ENCODE results near the gene SELENBP1. TPM values are rescaled to one million over a fixed set of nuclear protein-coding genes. Genes with fewer than 3 reads are reported as not detected.
A peak's percentile ranks its signal among the peaks of the same experiment; 100 is the strongest.

SELENBP1 gene
- total and polyA plus RNA-seq, 9 of the 15 experiments (the other 6 are each of a cell fraction or from before 2014, with no cell fraction given), result 25.8 to 81.2 (median 47.1) TPM

DNA sequence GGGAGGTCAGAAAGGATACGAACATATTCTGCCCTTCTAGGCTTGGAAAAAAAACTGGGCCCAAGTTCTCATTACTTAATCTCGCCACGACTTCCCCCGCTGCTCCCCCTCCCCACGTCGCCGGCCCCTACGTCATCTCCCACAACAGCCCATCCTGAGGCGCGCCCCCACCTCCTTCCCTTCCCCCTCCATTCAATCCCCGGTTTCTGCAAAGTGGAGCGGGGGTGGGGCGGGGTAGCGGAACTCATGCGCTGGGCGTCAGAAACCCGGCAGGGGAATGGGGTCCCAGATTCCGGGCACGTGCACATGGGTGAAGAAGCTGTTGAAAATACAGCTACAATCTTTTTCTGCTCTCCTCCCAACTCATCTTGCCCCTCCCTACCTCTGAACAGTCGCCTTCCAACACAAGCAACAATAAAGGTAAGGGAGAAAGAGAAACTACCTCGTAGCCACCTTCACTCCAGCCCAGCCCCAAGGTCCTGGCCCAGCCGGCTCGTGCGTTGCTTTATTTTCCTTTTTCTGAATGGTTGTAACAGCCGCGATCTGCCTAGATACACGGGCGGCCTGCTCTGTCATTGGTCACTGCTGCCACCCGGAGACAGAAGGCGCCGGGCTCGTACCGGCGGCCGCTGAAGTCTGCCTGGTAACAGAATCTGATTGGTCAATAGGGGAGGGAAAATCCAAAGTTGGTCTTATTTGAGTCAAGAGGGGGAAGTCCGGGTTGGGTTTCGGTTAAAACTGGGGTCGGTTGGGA lies 25.6 kb downstream of the SELENBP1 start, which contains the start of gene RFX5 (continued):
- no peak for TF ChIP-seq NR0B1 (IDR thresholded peaks at IDR 0.05; ENCODE audit: partially characterized antibody)
- TF ChIP-seq SMARCB1 (IDR thresholded peaks at IDR 0.05; ENCODE audit: insufficient read length, low read depth), result no peak
- TF ChIP-seq MAFK (IDR thresholded peaks at IDR 0.05; ENCODE audit: low read length), result no peak
- TF ChIP-seq SNRNP70 (optimal IDR thresholded peaks at IDR 0.05; ENCODE audit: low read depth, low read length), result no peak
- TF ChIP-seq, protein P1, sequence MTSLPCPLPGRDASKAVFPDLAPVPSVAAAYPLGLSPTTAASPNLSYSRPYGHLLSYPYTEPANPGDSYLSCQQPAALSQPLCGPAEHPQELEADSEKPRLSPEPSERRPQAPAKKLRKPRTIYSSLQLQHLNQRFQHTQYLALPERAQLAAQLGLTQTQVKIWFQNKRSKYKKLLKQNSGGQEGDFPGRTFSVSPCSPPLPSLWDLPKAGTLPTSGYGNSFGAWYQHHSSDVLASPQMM (CRISPR knock-in tag; IDR thresholded peaks at IDR 0.05), result no peak
- TF ChIP-seq E2F6 (IDR thresholded peaks at IDR 0.05; ENCODE audit: borderline replicate concordance in 1 of 2, extremely low read depth in 1 of 2, insufficient read depth in 1 of 2, insufficient read length in 1 of 2, low read depth in 1 of 2, low read length in 1 of 2, poor library complexity in 1 of 2, severe bottlenecking in 1 of 2), result peak in 1 of 2 experiments; percentile 83
- TF ChIP-seq, protein P2, sequence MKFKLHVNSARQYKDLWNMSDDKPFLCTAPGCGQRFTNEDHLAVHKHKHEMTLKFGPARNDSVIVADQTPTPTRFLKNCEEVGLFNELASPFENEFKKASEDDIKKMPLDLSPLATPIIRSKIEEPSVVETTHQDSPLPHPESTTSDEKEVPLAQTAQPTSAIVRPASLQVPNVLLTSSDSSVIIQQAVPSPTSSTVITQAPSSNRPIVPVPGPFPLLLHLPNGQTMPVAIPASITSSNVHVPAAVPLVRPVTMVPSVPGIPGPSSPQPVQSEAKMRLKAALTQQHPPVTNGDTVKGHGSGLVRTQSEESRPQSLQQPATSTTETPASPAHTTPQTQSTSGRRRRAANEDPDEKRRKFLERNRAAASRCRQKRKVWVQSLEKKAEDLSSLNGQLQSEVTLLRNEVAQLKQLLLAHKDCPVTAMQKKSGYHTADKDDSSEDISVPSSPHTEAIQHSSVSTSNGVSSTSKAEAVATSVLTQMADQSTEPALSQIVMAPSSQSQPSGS (CRISPR knock-in tag; IDR thresholded peaks at IDR 0.05), result no peak
- TF ChIP-seq HEY1 (CRISPR knock-in tag; IDR thresholded peaks at IDR 0.05; ENCODE audit: borderline replicate concordance), result no peak
- TF ChIP-seq ZNF263 (CRISPR knock-in tag; IDR thresholded peaks at IDR 0.05; ENCODE audit: borderline replicate concordance), result no peak
- TF ChIP-seq ZNF589 (CRISPR knock-in tag; IDR thresholded peaks at IDR 0.05; ENCODE audit: low read depth), result no peak
- no peak for TF ChIP-seq E2F1 (CRISPR knock-in tag; IDR thresholded peaks at IDR 0.05)
- TF ChIP-seq HDGF (IDR thresholded peaks at IDR 0.05), result no peak
- no peak for TF ChIP-seq HNRNPL (IDR thresholded peaks at IDR 0.05; ENCODE audit: low read depth, low read length)
- peak; percentile 43 for TF ChIP-seq HDAC3 (IDR thresholded peaks at IDR 0.05; ENCODE audit: borderline replicate concordance, partially characterized antibody)
- peak; percentile 88 for TF ChIP-seq NFYB (IDR thresholded peaks at IDR 0.05; ENCODE audit: extremely low read depth, insufficient read length)
- TF ChIP-seq KLF1 (tag; IDR thresholded peaks at IDR 0.05), result no peak
- TF ChIP-seq HNRNPH1 (optimal IDR thresholded peaks at IDR 0.05; ENCODE audit: low read depth, low read length), result no peak
- TF ChIP-seq, protein P3, sequence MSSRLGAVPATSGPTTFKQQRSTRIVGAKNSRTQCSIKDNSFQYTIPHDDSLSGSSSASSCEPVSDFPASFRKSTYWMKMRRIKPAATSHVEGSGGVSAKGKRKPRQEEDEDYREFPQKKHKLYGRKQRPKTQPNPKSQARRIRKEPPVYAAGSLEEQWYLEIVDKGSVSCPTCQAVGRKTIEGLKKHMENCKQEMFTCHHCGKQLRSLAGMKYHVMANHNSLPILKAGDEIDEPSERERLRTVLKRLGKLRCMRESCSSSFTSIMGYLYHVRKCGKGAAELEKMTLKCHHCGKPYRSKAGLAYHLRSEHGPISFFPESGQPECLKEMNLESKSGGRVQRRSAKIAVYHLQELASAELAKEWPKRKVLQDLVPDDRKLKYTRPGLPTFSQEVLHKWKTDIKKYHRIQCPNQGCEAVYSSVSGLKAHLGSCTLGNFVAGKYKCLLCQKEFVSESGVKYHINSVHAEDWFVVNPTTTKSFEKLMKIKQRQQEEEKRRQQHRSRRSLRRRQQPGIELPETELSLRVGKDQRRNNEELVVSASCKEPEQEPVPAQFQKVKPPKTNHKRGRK (tag; IDR thresholded peaks at IDR 0.05), result no peak
